Prostate gland (tissue), 2 donors: Measurements from ENCODE around the gene CDH13. TPM values are rescaled to one million over a fixed set of nuclear protein-coding genes. Genes with fewer than 3 reads are reported as not detected.

Experiments used
- DNase-seq: peaks from one replicate; pipeline ENCODE4 v3.0.0-alpha.2; 2019; ENCODE audit warnings: low spot score
- H3K27ac ChIP-seq, 2 donors: fragments of 200-600 bp; sonication (generic); 2 replicates each; pipeline ENCODE4 v1.5.1; 2017 to 2019
- H3K27me3 ChIP-seq: fragments of 200-600 bp; sonication (generic); replicated peaks from 2 replicates; pipeline ENCODE4 v1.5.1; 2019; ENCODE audit not compliant: insufficient read depth
- H3K36me3 ChIP-seq, 2 donors: fragments of 200-600 bp; sonication (generic); 1 replicate in 1 of 2; 2 replicates in 1 of 2; pipeline versions ENCODE4 v1.5.1 to v1.8.1; 2017 to 2019
- H3K4me1 ChIP-seq: fragments of 200-600 bp; sonication (generic); replicated peaks from 2 replicates; pipeline ENCODE4 v1.5.1; 2019
- H3K4me3 ChIP-seq, 2 donors: fragments of 200-600 bp; sonication (generic); 2 replicates each; pipeline ENCODE4 v1.5.1; 2017 to 2019
- H3K9me3 ChIP-seq: fragments of 200-600 bp; sonication (generic); 2 replicates; pipeline ENCODE4 v1.5.1; 2017
- CTCF ChIP-seq, 4 experiments: fragments of 200-600 bp in 2 of 4; fragments of 450-650 bp in 2 of 4; sonication (generic) in 2 of 4; IDR thresholded peaks; 1 replicate in 3 of 4; 2 replicates in 1 of 4; pipeline ENCODE4 v1.5.1; 2016 to 2019; ENCODE audit warnings: antibody characterized with exemption in 4 of 4, mild to moderate bottlenecking in 2 of 4, moderate library complexity in 2 of 4
- POLR2A ChIP-seq: fragments of 450-650 bp; IDR thresholded peaks from one replicate; pipeline ENCODE4 v1.6.1; 2016; ENCODE audit warnings: antibody characterized with exemption, mild to moderate bottlenecking
- POLR2AphosphoS5 ChIP-seq: sonication (generic); formaldehyde crosslinking; IDR thresholded peaks from one replicate; pipeline ENCODE4 v1.6.1; 2017; ENCODE audit warnings: antibody characterized with exemption
- WGBS: methylation state at CpG from one replicate; pipeline ENCODE4 v1.1.5; 2018; 5-methylcytosine and 5-hydroxymethylcytosine counted together
- intact Hi-C: fragments of 100-400 bp; cut with DNase I; formaldehyde crosslinking; loops from one replicate; pipeline ENCODE4 v1.14.2; 2022
- total RNA-seq, 2 donors: library from RNA; depleted of rRNA; stranded (reverse); fragments of >200 nt; gene quantifications; one replicate each; pipeline ENCODE4 v1.1.0, GENCODE V29; 2016

The CDH13 gene
- total RNA-seq, 2 donors from 2014 or later = 20.6 to 23.0 TPM

DNA sequence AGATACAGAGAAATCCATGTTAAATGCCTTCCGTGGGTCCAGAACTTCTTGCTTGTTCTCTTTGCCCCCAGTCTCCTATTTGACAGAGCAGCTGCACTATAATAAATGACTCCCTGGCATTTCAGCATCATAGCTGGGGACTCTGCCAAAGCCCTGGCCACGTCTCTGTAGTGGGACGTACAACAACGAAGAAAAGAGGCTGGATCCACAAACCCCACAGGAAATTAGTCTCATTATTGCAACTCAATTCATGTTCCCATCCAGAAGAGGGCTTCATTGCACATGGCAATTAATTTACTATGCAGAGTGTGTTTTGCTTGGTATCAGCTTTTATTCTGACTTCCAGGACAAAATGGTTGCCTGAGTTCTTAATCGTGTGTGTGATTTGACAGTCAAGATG lies 121.3 kb downstream of the CDH13 start:
- 43% methylated on average over 5 of the region's 5 CpGs for WGBS
- H3K36me3 ChIP-seq = no peaks in the 10 kb centered on the region
- intact Hi-C loops = no loop called here

DNA sequence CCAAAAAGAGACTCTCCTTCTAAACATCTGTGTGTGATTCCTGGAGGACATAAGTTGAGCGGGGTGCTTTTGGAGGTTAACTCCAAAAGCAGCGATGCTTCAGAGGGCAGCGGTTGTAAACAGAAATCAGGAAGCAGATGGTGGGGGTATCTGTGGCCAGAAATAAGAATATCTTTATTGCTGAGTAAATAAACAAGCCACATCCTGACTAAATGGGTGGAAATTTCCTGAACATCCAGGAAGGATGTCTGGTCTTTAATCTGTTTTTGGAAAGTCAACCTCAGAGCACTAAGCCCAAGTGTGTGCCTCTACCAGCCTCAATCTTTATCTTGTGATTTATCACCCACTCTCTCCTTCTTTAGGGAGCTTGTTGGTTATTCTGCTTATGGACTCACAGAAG lies 123.3 kb downstream of the CDH13 start:
- 71% methylated on average over 3 of the region's 3 CpGs for WGBS
- Histone ChIP-seq H3K4me1 (no peaks in the 10 kb centered on the region), H3K27me3 (no peaks in the 10 kb centered on the region), H3K36me3 (no peaks in the 10 kb centered on the region), H3K27ac (no peak overlapping the region), H3K4me3 (no peak overlapping the region), H3K9me3 (no peaks in the 10 kb centered on the region)
- TF ChIP-seq CTCF (IDR thresholded peaks at IDR 0.05) (no peak), POLR2A (no peak), POLR2AphosphoS5 (no peak)
- intact Hi-C loops = no loop called here
- DNase-seq = no peak

More for the DNA sequence above, 121.3 kb downstream of the CDH13 start:
- no peak for DNase-seq
- H3K27me3 ChIP-seq = no peaks in the 10 kb centered on the region
- no peaks in the 10 kb centered on the region for H3K9me3 ChIP-seq
- H3K27ac ChIP-seq = no peak overlapping the region
- TF ChIP-seq POLR2AphosphoS5 (no peak), CTCF (IDR thresholded peaks at IDR 0.05) (no peak), POLR2A (no peak)
- no peak overlapping the region for H3K4me3 ChIP-seq
- no peaks in the 10 kb centered on the region for H3K4me1 ChIP-seq

DNA sequence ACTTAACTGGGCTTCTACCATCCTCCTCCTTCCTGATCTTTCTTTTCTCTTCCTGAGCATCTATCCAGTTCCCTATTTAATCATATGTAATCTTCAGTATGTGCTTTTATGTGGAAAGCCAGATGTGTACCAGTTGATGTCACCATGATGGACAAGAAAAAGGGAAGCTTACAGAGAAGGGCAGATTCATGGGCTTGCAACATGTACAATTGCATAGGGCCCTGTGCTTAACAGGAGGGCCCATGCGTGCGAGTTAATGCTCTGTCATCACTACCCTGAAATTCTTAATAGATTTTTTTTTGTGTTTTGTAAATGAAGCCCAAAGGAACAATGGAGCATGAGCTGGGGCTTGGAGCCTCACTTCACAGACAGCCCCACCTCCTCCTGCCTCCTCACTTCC lies 124.3 kb downstream of the CDH13 start:
- DNase-seq = no peak
- Histone ChIP-seq H3K27ac (no peak overlapping the region), H3K36me3 (no peaks in the 10 kb centered on the region), H3K4me3 (no peak overlapping the region), H3K4me1 (no peaks in the 10 kb centered on the region), H3K27me3 (no peaks in the 10 kb centered on the region), H3K9me3 (no peaks in the 10 kb centered on the region)
- 91% methylated on average over 2 of the region's 2 CpGs for WGBS
- intact Hi-C loops = no loop called here
- TF ChIP-seq CTCF (IDR thresholded peaks at IDR 0.05) (no peak), POLR2A (no peak), POLR2AphosphoS5 (no peak)

GRCh38 chr16:82752172-82752571 lies 125.4 kb downstream of the CDH13 start:
- WGBS = 100% methylated on average over 5 of the region's 5 CpGs
- no peaks in the 10 kb centered on the region for H3K9me3 ChIP-seq
- H3K27me3 ChIP-seq = no peaks in the 10 kb centered on the region
- H3K4me3 ChIP-seq = no peak overlapping the region
- intact Hi-C loops = no loop called here
- H3K36me3 ChIP-seq = no peaks in the 10 kb centered on the region
- no peaks in the 10 kb centered on the region for H3K4me1 ChIP-seq
- H3K27ac ChIP-seq = no peak overlapping the region
- no peak for TF ChIP-seq CTCF (IDR thresholded peaks at IDR 0.05)
- no peak for TF ChIP-seq POLR2A
- no peak for TF ChIP-seq POLR2AphosphoS5
- DNase-seq = no peak

- H3K27ac ChIP-seq = no peak overlapping the region
- no peak overlapping the region for H3K4me3 ChIP-seq
- intact Hi-C loops = no loop called here
- DNase-seq = no peak
- H3K36me3 ChIP-seq = no peaks in the 10 kb centered on the region
- H3K27me3 ChIP-seq = no peaks in the 10 kb centered on the region
- H3K4me1 ChIP-seq = no peaks in the 10 kb centered on the region
- no peak for TF ChIP-seq CTCF (IDR thresholded peaks at IDR 0.05)
- TF ChIP-seq POLR2AphosphoS5 = no peak
- TF ChIP-seq POLR2A = no peak
- WGBS = 98% methylated on average over 4 of the region's 4 CpGs
- H3K9me3 ChIP-seq = no peaks in the 10 kb centered on the region
Measured at GRCh38 chr16:82753821-82754220, 127.1 kb downstream of the CDH13 start.
